CD4-positive, alpha-beta T cell treated with Interleukin-15 for 1 hour (primary cell): ENCODE data around the gene NOS1AP.

Experiments used
- DNase-seq: peaks from one replicate; pipeline ENCODE4 v3.0.0-alpha.2; 2020

Gene NOS1AP

DNA sequence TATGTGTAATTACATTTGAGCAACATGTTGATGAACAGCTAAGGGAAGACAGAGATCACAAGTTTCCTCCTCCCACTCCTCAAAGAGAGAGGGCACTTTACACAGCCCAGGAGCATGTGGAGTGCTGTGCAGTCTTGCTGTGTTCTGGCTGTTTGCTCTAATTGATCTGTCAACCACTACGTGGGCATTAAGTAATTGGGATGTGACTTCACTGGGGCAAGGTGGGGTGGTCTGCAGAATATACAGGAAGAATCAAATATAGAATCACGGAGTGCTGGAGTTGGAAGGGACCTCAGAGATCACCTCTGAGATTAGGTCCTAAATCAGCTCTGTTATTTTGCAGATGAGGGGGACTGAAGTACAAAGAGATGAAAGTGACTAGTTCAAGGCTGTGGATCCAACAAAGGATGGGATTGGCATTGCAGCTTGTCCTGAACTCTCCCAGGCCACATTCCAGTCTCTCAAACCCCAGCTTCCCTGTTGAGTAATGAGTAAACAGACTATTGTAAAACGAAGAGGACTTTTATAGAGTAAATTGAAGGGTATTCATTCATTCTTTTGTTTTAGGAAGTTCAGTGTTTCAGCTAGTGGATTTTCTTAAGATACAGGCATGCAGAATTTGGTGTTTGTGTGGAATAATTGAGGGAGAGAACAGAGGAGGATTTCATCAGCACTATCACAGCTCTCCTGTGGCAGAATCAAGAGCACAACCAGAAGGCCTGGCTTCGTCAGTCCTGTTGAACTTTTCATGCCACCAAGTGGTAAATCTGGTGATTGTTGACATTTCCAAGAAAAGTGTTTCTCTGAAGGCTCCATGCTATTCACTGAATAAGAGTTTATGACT, 22.4 kb downstream of the NOS1AP start:
- DNase-seq, result no peak

DNA sequence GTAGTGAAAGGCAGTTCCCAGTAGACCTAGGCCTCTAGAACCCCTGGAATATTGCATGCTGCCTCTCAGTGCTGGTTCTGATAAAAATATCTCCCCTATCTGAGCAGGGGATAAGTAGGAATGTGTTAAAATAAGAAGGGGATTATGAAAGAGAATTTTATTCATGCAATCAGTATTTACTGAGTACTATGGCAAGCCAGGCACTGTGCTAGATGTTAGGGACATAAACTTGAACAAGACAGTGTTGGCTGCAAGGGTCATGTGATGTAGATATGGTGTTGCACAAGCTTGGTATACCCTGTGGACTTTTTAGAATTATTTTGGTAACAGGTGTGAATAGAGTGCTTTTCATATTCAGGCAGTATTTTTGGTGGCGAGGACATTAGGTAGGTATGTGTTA, 23.6 kb downstream of the NOS1AP start:
- DNase-seq, result no peak

DNA sequence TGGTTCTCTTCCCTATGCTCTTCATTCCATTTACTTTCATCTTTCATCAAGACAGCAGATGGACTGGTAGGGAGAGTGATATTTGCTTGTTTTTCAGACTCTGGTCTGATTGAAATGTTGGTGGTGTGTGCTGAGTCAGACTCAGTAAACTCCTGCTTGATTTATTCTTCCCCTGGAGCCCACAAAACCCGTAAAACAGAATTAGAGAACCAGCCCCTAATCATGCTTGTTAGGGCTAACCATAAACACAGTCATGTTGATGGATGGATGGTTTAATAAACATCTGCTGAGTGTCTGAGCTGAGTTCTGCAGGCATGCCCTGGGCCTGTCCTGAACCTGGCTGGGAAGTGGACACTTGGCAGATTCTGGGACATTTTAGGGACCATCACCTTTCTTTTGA, 24.8 kb downstream of the NOS1AP start:
- no peak for DNase-seq

DNA sequence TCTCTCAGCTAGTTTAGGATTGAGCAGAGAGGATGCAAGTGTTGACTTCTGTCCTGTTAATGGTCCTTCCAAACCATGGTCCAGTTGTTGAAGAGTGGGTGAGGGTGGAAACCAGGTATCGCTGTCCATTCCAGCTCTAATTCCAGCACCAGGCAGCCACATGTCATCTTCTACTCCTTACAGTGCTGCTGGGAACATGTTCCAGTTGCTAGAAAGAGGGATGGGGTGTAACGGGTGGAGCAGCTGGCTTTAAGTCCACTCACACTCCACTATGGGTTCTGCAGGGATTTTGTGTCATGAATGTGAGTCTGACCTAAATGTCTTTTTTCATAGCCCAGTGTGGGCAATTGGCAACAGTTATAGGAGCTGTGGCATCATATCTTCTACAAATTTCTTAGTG, 25.2 kb downstream of the NOS1AP start:
- no peak for DNase-seq

DNA sequence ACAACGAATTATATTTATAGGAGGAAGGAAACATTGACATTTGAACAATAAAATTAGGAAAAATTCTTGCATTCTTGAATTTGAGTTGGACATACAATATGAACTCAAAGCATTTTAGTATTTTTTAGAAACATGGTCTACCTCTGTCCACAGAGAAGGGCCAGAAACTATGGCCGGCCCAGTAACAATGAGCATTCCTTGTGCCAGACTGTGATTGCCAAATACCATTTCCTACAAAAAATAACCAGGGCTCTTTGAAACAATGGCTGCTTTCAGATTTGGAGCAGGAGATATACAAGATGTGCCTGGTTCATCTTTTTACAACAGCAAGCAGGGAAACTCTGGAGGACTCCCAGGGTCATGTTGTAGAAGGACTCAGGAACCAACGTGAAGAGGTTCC, 38.4 kb downstream of the NOS1AP start:
- DNase-seq, result no peak

DNA sequence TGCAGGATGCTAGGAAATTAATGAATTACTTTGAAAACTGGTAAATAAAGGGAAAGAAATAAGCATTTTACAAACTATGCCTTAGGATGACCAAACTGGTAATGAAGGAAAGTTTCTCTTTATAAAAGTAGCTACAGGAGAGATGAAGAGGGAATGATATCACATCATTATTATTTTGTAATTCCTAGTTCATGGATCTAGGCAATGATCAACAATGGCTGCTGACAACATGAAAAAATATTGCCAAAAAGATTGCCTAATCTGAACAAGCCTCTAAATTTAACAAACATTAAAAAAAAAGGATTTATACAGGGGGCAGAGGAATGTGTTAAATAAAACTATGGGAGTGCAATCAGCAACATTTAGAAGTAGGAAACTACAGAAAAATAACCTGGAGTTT, 38.9 kb downstream of the NOS1AP start:
- DNase-seq, result no peak

DNA sequence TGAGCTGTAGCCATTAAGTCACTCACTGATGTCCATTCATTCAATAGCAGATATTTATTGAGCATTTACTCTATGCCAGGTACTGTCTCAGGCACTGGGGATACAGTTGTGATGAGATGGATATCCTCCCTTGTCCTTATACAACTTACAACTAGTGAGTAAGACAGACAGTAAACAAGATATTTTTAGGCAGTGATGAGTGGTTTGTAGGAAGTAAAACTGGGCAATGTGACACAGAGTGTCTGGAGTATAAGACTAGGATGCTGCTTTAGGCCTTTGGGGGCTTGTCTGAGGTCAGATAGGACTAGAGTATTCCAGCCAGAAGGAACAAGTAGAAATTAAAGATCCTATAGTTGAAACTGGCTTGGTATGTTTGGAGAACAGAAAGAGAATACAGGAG, 41.4 kb downstream of the NOS1AP start:
- no peak for DNase-seq

DNA sequence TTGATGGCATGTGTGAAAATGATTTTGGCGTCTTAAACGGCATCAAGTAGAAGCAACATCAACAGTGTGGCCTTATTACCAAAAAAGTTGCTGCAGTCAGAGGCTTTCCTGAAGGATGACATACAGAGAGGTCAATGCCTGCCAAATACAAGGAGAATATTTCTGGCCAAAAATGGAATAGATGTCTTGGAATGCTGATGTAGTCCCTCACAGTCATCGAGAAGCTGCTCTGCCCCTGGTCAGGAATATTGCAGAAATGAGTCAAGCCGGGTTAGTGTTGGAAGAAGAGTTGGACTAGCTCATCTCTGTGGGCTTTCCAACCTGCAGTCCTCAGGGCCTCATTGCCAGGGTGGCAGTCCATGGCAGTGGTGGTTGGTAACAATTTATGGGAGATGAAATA, 42.1 kb downstream of the NOS1AP start:
- no peak for DNase-seq

DNA sequence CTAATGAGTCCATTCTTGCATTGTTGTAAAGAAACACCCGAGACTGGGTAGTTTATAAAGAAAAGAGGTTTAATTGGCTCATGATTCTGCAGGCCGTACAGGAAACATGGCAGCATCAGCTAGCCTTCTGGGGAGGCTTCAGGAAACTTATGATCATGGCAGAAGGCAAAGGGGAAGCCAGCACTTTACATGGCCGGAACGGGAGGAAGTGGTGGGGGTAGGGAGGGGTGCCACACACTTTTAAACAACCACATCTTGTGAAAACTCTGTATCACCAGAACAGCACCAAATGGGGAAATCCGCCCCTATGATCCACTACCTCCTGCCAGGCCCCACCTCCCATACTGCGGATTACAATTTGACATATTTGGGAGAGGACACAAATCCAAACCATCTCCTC, 43.9 kb downstream of the NOS1AP start:
- no peak for DNase-seq

DNA sequence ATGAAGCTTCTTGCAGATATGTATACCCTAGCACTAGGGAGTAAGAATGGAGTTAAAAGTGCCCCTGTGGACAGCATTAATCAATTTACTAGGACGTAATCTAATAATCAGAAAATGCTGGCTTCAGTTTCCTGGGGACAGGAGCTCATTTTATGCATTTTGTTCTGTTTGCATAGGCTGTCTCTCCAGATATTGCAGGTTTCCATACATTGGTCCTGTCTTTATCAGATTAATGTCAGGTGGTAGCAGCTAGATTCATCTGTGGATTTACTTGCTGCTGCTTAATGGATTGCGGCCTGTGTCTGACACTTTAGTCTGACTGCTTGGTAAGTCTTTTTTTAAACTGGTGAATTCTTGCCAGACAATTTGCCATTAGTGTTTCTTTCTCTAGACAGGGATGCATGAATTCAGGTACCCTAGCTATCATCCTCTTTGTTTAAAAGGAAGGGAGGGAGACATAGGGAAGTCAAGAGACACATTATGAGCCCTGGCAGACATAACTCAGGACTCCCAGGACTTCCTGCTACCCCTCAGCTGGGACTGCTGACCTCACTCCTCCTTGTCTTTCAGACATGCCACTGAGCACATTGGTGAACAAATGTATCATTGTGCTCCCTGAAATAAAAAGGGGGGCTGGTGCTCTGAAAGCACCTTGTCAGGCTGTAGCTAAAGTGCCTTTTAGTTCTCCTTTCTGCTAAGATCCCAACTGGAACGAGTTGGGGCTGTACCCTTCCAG, 47.7 kb downstream of the NOS1AP start:
- no peak for DNase-seq

DNA sequence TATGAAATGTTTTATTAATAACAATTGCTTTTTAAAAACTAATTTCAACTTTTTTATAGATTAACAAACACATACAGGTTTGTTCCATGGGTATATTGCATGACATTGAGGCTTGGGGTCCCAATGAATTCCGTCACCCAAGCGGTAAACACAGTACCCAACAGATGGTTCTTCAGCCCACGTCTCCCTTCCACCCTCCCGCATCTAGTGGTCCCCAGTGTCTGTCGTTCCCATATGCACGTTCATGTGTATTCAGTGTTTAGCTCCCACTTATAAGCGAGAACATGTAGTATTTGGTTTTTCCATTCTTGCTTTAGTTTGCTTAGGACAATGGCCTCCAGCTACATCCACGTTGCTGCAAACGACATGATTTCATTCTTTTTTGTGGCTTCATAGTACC, 48.6 kb downstream of the NOS1AP start:
- no peak for DNase-seq

DNA sequence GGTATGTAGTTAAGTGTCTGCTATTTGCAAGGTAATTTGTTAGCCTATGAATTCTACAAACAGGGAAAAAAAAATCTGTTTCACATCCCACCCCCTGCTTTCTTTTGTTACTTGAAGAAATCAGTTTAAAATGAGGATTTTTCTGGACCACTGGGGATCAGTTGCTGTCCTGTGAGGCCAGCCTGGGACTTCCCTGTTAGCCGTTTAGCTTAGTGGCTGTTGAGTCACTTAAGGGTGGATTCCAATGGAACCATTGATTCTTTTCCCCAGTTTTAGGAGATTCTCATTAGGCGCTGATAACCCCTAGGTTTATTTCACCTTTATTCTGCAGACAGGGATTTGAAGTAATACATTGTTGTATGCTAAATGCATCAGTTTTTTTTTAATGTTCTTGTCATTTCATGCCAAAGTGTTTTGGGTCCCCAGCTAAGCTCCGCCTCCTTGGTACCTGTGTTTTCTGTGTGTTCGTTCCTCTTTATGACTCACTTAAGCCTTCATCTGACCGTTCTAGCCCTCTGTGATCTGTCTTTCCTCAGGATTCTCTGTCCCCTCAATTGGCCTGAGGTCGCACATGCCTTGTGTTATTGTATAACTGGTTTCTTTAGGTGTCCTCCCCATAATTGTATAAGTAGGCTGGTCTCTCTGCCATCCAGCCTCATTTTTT, 59.3 kb downstream of the NOS1AP start:
- no peak for DNase-seq

DNA sequence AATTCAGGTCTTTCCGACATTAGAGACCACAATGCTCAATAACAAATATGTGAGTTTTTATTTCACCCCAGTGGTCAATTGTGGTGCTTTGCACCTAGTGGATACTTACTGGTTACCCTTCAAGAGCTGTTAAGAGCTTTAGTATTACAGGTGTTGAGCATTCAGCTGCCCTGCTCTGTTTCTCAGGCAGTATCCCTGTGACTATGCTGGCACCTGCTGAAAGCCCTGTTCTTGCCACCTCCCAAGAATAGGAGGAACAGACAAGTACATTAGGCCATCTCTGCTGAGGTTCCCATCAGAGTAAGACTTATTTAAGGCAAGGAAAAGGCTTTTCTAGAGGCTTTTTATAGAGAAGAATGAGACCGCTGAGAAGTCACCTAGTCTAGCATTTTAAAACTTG, 60.8 kb downstream of the NOS1AP start:
- DNase-seq, result no peak

DNA sequence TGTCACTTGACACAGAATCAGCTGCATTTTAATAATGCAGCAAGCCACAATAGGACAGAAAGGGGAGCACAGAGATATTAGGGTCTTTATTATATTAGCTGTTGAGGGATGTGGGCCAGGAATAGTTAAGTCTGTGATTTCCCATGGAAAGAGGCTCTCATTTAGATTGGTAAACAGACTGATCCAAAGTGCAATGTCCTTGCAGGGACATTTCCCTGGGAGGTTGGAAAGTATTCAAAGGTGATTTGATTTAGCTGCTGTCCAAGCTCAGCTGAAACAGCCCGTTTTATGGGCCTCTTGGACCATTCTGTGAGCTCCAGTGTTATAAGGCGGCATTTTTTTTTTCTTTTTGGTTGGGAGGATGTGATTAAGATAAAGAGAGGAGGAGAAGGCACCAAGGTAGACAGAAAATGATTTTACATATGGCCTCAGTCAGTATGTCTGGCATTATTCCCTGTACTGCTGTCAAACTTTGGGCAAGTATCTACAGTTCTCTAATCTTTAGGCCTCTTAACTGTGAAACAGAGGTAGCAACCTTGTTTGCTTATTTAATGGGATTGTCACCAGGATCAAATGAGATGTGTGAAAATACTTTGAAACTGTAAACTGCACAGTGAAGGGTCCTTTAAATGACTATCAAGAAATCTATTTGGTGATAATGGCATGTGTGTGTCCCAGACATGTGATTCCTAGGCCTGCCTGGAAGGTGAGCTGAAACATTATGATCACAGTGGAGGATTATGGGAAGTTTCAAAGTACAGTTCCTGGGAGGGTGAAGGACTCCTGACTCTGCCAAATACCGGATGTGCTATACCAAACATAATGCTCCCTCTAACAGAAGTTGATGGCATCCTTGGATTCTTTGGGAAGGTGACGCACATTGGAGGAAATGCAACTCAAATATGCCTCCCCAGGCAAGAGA, 62.2 kb downstream of the NOS1AP start:
- no peak for DNase-seq

DNA sequence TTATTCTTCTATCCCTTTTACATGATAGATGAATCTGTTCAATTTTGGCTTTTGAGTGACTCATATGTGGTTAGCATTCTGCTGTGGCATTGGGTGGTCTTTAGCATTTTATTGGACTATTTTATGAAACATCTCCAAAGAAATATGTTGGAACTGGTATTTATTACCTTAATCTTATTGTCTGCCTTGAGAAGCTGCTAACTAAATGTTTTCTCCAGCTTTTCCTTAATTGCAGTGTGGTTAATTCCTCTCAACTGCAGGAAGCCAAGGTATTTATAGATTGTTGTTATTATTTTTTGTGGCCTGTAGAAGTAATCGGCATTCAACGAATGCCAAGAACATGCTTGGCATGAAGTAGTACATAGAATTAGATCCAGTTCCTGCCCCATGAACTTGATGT, 64.1 kb downstream of the NOS1AP start:
- no peak for DNase-seq

DNA sequence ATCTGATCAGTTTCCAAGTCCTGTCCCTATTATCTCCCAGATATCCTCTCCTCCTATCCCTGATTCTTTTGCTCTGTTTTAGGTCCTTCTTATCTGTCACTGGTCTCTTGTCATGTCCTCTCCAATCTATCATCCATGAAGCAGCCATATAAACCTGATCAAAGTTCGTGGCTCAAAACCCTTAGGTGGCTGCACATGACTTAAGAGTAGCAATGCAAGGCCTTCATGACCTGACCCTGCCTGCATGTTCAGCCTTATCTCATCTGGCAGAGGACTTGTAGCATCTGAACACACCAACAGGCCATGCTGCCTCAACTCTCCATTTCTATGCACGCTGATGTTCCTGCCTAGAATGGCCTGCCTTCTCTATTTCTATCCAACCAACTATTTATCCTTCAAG, 65.2 kb downstream of the NOS1AP start:
- no peak for DNase-seq

DNA sequence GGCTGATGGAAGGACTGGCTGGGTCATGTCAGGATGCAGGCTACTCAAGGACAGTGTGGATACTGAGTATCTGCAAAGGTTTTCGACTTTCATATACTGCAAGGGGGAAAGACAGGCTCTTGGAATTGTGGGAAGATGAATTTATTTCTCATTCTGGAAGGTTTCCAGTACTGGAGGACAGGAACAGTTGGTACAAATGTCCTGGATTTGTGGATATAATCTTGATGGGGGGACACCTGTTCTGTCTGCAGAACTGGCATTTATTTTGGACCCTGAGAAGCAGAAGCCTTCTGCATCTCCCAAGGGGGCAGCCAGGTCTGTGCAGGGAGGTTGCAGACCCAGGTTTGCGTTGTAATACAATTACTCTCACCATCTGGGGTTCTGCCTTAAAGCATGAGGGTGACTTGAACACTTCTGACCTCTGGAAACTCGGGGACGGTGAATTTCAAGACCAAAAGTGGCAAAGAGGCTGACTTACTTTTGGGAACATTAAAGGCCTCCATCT, 65.8 kb downstream of the NOS1AP start:
- no peak for DNase-seq

DNA sequence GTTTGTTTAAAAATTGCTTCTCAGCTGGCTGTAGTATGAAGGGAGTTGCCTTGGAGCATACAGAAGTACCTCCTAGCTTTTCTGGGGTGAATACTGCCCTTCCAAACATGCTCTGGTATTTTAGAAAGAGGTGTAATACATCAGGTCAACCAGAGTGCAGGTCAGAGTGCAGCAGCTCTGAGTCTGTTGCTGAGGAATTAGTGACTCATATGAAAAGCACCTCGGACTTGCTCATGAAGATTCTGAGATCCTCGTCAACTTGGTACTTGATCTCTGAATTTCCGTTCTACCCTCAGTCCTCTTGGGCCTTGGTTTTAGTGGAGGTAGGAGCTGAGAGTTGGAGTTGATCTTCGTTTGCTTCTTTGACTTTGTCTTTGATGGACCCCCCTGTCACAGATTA, 67.3 kb downstream of the NOS1AP start:
- DNase-seq, result no peak

DNA sequence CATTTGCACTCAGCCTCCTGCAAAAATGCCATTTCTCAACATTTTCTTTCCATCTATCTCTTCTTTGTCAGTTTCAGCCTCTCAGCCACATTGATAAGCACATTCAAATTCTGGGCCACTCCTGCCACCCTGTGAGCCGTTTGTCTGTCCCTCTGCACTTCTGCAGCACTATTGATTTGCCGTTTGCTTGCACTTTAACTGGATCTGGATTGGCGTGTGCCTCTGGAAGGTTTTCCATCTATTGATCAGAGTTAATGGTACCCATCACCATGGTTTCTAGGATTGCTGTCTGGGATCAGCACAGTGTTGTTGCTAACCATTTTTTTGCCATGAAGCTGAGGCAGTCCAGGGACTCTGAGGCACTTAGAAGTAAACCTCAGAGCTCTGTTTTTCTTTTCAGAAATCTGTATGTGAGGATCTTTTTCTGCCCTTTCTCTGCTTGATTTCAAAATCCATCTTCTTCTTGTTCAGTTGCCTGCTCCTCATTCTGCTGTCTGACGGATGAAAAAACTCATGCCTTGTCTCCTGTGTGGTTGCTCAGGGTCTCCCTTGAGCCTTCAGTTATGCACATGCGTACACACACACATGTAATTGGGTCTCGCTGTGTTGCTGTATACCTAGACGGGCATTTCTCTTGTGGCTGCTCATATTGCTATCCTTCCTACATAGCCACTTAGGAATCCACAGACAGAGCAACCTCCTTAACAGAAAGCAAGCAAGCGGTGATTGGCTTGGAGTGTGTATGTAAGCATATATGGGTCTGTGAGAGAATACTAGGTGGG, 67.9 kb downstream of the NOS1AP start:
- DNase-seq, result no peak

DNA sequence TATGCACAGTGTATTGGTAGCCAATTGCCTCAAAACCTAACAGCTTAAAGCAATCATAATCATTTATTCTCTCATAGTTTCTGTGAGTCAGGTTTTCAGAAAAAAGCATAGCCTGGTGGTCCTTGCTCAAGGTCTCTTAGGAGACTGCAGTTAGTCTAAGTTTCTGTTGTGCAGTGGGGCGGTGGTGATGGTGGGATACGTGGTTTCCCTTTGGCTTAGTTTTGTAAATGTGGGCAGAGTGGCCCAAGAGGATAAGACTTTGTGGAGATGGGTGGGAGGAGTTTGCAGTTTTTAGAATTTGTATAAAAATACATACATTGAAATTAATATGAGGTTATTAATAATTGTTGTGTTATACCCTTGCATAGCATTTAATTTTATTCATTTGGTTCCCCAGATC, 68.6 kb downstream of the NOS1AP start:
- DNase-seq, result no peak

DNA sequence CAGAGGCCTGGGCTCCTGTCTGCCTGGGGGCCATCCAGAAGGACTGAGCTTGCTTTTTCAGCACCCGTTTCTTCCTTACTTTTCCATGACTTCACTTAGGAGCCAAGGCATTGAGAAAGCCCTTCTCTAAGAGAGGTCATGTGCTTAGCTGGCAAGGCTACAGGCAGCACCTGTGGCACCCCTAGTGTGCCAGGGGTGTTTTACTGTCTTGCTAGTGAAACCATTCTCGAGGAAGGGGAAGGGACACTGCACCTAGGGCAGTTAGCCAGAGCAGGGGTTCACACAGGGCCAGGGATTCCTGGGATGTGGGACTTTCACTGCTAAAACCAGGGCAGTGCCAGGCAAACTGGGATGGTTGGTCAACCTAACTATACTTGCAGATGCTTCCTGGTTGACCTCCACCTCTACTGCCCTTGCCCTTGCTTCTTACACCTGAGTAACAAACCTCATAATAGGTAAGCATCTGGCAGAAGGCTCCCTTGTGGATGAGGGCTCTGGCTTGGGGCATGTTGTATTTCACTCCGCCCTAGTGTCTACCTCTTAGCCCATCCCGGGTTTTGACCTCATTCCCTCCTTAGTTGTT, 69.2 kb downstream of the NOS1AP start:
- DNase-seq, result no peak

DNA sequence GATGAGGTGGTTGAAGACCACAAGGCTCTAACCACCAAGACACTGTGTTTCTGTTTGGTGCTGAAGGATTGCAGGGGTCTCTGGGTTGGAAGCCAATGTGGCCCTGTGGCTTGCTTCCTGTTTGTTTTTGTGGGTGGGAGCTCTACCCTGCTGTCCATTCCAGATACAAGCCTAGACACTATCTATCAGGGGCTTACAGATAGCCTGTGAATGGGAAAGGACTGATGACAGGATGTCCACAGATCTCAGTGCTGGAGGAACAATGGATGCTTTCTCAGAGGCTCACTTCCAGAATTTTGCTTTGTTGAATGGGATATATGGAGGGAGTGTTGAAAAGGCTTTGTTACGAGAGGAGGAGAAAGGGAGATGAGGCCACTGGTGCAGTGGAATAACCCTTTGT, 69.7 kb downstream of the NOS1AP start:
- no peak for DNase-seq
